Gastrocnemius medialis (tissue), 4 donors: Measurements from ENCODE around the gene GPC6.

Experiments
- CTCF ChIP-seq, 5 experiments: fragments of 450-650 bp in 3 of 5; fragments of 200-600 bp in 2 of 5; sonication (generic) in 2 of 5; IDR thresholded peaks in 4 of 5; conservative IDR thresholded peaks in 1 of 5; 1 replicate in 4 of 5; 2 replicates in 1 of 5; pipeline ENCODE4 v1.5.1; 2016 to 2019; ENCODE audit warnings: antibody characterized with exemption in 5 of 5, mild to moderate bottlenecking in 3 of 5, moderate library complexity in 3 of 5
- POLR2A ChIP-seq, 2 donors: fragments of 450-650 bp; IDR thresholded peaks; one replicate each; pipeline ENCODE4 v1.6.1; 2017; ENCODE audit warnings: antibody characterized with exemption in 2 of 2, mild to moderate bottlenecking in 2 of 2, moderate library complexity in 2 of 2

- no peak for TF ChIP-seq POLR2A (IDR thresholded peaks at IDR 0.05)
- no peak for TF ChIP-seq CTCF (IDR thresholded peaks at IDR 0.05 in 4 of 5, conservative IDR thresholded peaks at IDR 0.05 in 1 of 5)
Observed at GRCh38 chr13:93472296-93472695, 245.7 kb downstream of the GPC6 start.
